ENCODE data around the gene UPP2. TPM values are rescaled to one million over a fixed set of nuclear protein-coding genes. Genes with fewer than 3 reads are reported as not detected.

Gene UPP2
- total and polyA plus RNA-seq, 2 experiments from 2014 or later, result 0.70 TPM; not detected in 1

- no peak overlapping the region for H3K4me2 ChIP-seq
- no peak for TF ChIP-seq EZH2phosphoT487 (IDR thresholded peaks at IDR 0.05; ENCODE audit: low read depth, severe bottlenecking, unreplicated experiment)
- no peak for TF ChIP-seq CTCF (IDR thresholded peaks at IDR 0.05; ENCODE audit: poor library complexity)
- TF ChIP-seq EZH2 (IDR thresholded peaks at IDR 0.05; ENCODE audit: borderline replicate concordance), result no peak
- no peaks in the 10 kb centered on the region for H3K36me3 ChIP-seq (replicated peaks; ENCODE audit: insufficient read depth, low read depth)
- H3K27ac ChIP-seq, result no peak overlapping the region
- no peak overlapping the region for H3K4me3 ChIP-seq
- H4K20me1 ChIP-seq (ENCODE audit: insufficient read depth, poor library complexity, severe bottlenecking), result no peaks in the 10 kb centered on the region
- no peak overlapping the region for H2AFZ ChIP-seq
- no peaks in the 10 kb centered on the region for H3K9me2 ChIP-seq (replicated peaks; ENCODE audit: insufficient read depth)
- H3K27me3 ChIP-seq, result no peaks in the 10 kb centered on the region
- H3K4me1 ChIP-seq (ENCODE audit: insufficient read depth), result no peaks in the 10 kb centered on the region
- H3K79me2 ChIP-seq, result no peaks in the 10 kb centered on the region
- DNase-seq (ENCODE audit: low spot score), result no peak
- WGBS (ENCODE audit: low lambda C conversion rate, missing lambda C conversion rate), result 18% methylated on average over 2 of the region's 2 CpGs
- no peaks in the 10 kb centered on the region for H3K9me3 ChIP-seq (ENCODE audit: low read depth)
Observed at GRCh38 chr2:158172719-158173118, 71.0 kb downstream of the UPP2 start.

GRCh38 chr2:158174495-158174894 lies 72.8 kb downstream of the UPP2 start:
- H3K27ac ChIP-seq, result no peak overlapping the region
- H3K9me3 ChIP-seq (ENCODE audit: low read depth), result no peaks in the 10 kb centered on the region
- H3K4me1 ChIP-seq (ENCODE audit: insufficient read depth), result no peaks in the 10 kb centered on the region
- TF ChIP-seq EZH2phosphoT487 (IDR thresholded peaks at IDR 0.05; ENCODE audit: low read depth, severe bottlenecking, unreplicated experiment), result no peak
- no peaks in the 10 kb centered on the region for H3K79me2 ChIP-seq
- no peaks in the 10 kb centered on the region for H4K20me1 ChIP-seq (ENCODE audit: insufficient read depth, poor library complexity, severe bottlenecking)
- H3K4me2 ChIP-seq, result no peak overlapping the region
- H3K36me3 ChIP-seq (replicated peaks; ENCODE audit: insufficient read depth, low read depth), result no peaks in the 10 kb centered on the region
- H2AFZ ChIP-seq, result no peak overlapping the region
- DNase-seq (ENCODE audit: low spot score), result no peak
- no peak overlapping the region for H3K4me3 ChIP-seq
- H3K27me3 ChIP-seq, result no peaks in the 10 kb centered on the region
- H3K9me2 ChIP-seq (replicated peaks; ENCODE audit: insufficient read depth), result no peaks in the 10 kb centered on the region
- 73% methylated on average over 1 of the region's 1 CpG for WGBS (ENCODE audit: low lambda C conversion rate, missing lambda C conversion rate)

GRCh38 chr2:158174956-158175355 lies 73.3 kb downstream of the UPP2 start:
- H2AFZ ChIP-seq, result no peak overlapping the region
- H3K4me1 ChIP-seq (ENCODE audit: insufficient read depth), result no peaks in the 10 kb centered on the region
- 97% methylated on average over 5 of the region's 5 CpGs for WGBS (ENCODE audit: low lambda C conversion rate, missing lambda C conversion rate)
- no peaks in the 10 kb centered on the region for H3K9me3 ChIP-seq (ENCODE audit: low read depth)
- no peak overlapping the region for H3K27ac ChIP-seq
- no peaks in the 10 kb centered on the region for H4K20me1 ChIP-seq (ENCODE audit: insufficient read depth, poor library complexity, severe bottlenecking)
- TF ChIP-seq CTCF (IDR thresholded peaks at IDR 0.05; ENCODE audit: poor library complexity) (no peak), EZH2phosphoT487 (IDR thresholded peaks at IDR 0.05; ENCODE audit: low read depth, severe bottlenecking, unreplicated experiment) (no peak), EZH2 (IDR thresholded peaks at IDR 0.05; ENCODE audit: borderline replicate concordance) (no peak)
- no peaks in the 10 kb centered on the region for H3K79me2 ChIP-seq
- H3K4me3 ChIP-seq, result no peak overlapping the region
- no peaks in the 10 kb centered on the region for H3K36me3 ChIP-seq (replicated peaks; ENCODE audit: insufficient read depth, low read depth)
- H3K27me3 ChIP-seq, result no peaks in the 10 kb centered on the region
- no peak overlapping the region for H3K4me2 ChIP-seq
- no peak for DNase-seq (ENCODE audit: low spot score)
- H3K9me2 ChIP-seq (replicated peaks; ENCODE audit: insufficient read depth), result no peaks in the 10 kb centered on the region

- Histone ChIP-seq H3K27me3 (no peaks in the 10 kb centered on the region), H3K27ac (no peak overlapping the region), H3K4me1 (ENCODE audit: insufficient read depth) (peaks cover under 1% of the 10 kb centered on the region), H3K36me3 (replicated peaks; ENCODE audit: insufficient read depth, low read depth) (no peaks in the 10 kb centered on the region), H3K4me3 (no peak overlapping the region), H3K9me2 (replicated peaks; ENCODE audit: insufficient read depth) (no peaks in the 10 kb centered on the region), H3K79me2 (no peaks in the 10 kb centered on the region), H3K4me2 (no peak overlapping the region), H2AFZ (no peak overlapping the region), H3K9me3 (ENCODE audit: low read depth) (no peaks in the 10 kb centered on the region), H4K20me1 (ENCODE audit: insufficient read depth, poor library complexity, severe bottlenecking) (no peaks in the 10 kb centered on the region)
- WGBS (ENCODE audit: low lambda C conversion rate, missing lambda C conversion rate), result 57% methylated on average over 3 of the region's 3 CpGs
- no peak for TF ChIP-seq EZH2phosphoT487 (IDR thresholded peaks at IDR 0.05; ENCODE audit: low read depth, severe bottlenecking, unreplicated experiment)
- no peak for DNase-seq (ENCODE audit: low spot score)
Observed at GRCh38 chr2:158178646-158179045, 77.0 kb downstream of the UPP2 start.

Data from hepatocyte (in vitro differentiated cells).